Neural progenitor cell (in vitro differentiated cells): ENCODE data around the gene ABTB2. TPM values are rescaled to one million over a fixed set of nuclear protein-coding genes. Genes with fewer than 3 reads are reported as not detected.
A peak's percentile ranks its signal among the peaks of the same experiment; 100 is the strongest.

ENCODE experiments used
- DNase-seq: peaks from one replicate; pipeline ENCODE4 v3.0.0-alpha.2; 2016; ENCODE audit warnings: low spot score
- H2AFZ ChIP-seq: fragments of 200-600 bp; sonication (generic); replicated peaks from 2 replicates; pipeline ENCODE4 v1.6.1; 2016; ENCODE audit warnings: antibody characterized with exemption
- H3F3A ChIP-seq: fragments of 200-600 bp; sonication (generic); 2 replicates; pipeline ENCODE4 v1.6.1; 2016; ENCODE audit warnings: antibody characterized with exemption, low read depth
- H3K27ac ChIP-seq: fragments of 200-600 bp; sonication (generic); 2 replicates; pipeline ENCODE4 v1.5.1; 2016; ENCODE audit warnings: mild to moderate bottlenecking
- H3K27me3 ChIP-seq: fragments of 200-600 bp; sonication (generic); 2 replicates; pipeline ENCODE4 v1.6.1; 2016; ENCODE audit warnings: mild to moderate bottlenecking, moderate library complexity
- H3K36me3 ChIP-seq: fragments of 200-600 bp; sonication (generic); 2 replicates; pipeline ENCODE4 v1.5.1; 2016
- H3K4me1 ChIP-seq: fragments of 200-600 bp; sonication (generic); 2 replicates; pipeline ENCODE4 v1.6.1; 2016; ENCODE audit warnings: mixed run types
- H3K4me2 ChIP-seq: fragments of 200-600 bp; sonication (generic); 2 replicates; pipeline ENCODE4 v1.6.1; 2016
- H3K4me3 ChIP-seq: fragments of 200-600 bp; sonication (generic); 2 replicates; pipeline ENCODE4 v1.5.1; 2016
- H3K79me2 ChIP-seq: fragments of 200-600 bp; sonication (generic); 2 replicates; pipeline ENCODE4 v1.6.1; 2016; ENCODE audit warnings: low read depth
- H3K9ac ChIP-seq: fragments of 200-600 bp; sonication (generic); 2 replicates; pipeline ENCODE4 v1.6.1; 2016
- H3K9me3 ChIP-seq: fragments of 200-600 bp; sonication (generic); 2 replicates; pipeline ENCODE4 v1.5.1; 2016; ENCODE audit warnings: low read depth
- H4K20me1 ChIP-seq: fragments of 200-600 bp; sonication (generic); 2 replicates; pipeline ENCODE4 v1.6.1; 2016; ENCODE audit warnings: low read depth
- H3K27ac Mint-ChIP-seq: 3 replicates; pipeline ENCODE4 v1.8.0; 2021; ENCODE audit warnings: mixed read lengths
- H3K27me3 Mint-ChIP-seq: 2 replicates; pipeline ENCODE4 v1.8.0; 2022; ENCODE audit warnings: low read depth, mild to moderate bottlenecking, inconsistent platforms, moderate library complexity, mixed read lengths; ENCODE audit not compliant: insufficient read depth
- H3K36me3 Mint-ChIP-seq: 3 replicates; pipeline ENCODE4 v1.8.0; 2021; ENCODE audit warnings: mixed read lengths
- H3K4me1 Mint-ChIP-seq: 3 replicates; pipeline ENCODE4 v1.8.0; 2021; ENCODE audit warnings: mixed read lengths
- H3K4me3 Mint-ChIP-seq: 3 replicates; pipeline ENCODE4 v1.8.0; 2021; ENCODE audit warnings: mild to moderate bottlenecking, moderate library complexity, mixed read lengths
- H3K9me3 Mint-ChIP-seq: 3 replicates; pipeline ENCODE4 v1.8.0; 2020; ENCODE audit warnings: mixed read lengths
- EZH2 ChIP-seq: fragments of 200-600 bp; sonication (generic); IDR thresholded peaks from 2 replicates; pipeline ENCODE4 v1.6.1; 2017; ENCODE audit warnings: antibody characterized with exemption, mild to moderate bottlenecking, moderate library complexity
- EZH2phosphoT487 ChIP-seq: fragments of 200-600 bp; sonication (generic); IDR thresholded peaks from 2 replicates; pipeline ENCODE4 v1.6.1; 2017; ENCODE audit warnings: antibody characterized with exemption
- total RNA-seq: library from RNA; depleted of rRNA; stranded (reverse); fragments of >200 nt; gene quantifications from 2 replicates; pipeline ENCODE4 v1.2.3, GENCODE V29; 2015; ENCODE audit warnings: low replicate concordance
- TF ChIP-seq, protein P1 (sequence below): fragments of 200-600 bp; sonication (generic); IDR thresholded peaks from 2 replicates; pipeline ENCODE4 v1.5.1; 2017; ENCODE audit warnings: antibody characterized with exemption, mild to moderate bottlenecking

The ABTB2 gene
- total RNA-seq, 1 donor from 2014 or later, result 0.37 TPM

DNA sequence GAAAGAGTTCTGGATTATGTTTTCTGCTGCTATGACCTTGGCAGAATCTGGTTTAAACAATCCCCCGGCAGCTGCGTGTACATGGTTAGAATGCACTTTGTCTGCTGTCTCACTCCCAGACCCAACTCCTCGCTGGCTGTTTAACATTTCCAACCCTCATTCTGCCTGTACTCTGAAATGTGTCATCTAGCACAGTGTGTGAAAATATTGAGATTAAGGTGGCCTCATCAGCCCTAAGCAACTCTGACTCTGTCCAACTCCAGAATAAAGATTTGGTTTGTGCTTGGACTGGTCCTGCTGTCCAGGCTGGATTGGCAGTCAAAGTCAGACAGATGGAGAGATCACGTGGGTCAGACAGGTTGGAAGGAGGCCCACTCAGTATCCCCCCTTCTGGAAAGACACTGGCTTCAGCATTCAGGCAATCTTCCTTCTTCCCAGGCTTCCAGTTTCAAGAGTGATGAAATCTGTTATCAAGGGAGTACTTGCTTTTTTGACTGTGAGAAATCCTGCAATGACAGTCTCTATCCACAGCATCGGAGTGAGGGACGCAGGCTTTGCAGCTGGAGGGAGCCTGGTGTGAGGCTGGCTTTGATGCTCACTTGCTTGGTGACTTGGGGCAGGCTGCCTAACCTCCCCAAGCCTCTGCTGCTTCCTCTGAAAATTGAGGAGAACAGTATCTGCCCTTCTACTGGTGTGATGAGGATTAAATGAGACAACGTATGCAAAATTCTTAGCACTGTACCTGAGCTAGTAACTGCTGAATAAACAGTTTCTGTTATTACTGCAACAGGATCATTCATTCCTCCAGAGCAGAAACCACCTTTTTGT is 29.8 kb downstream of the ABTB2 start:
- Histone ChIP-seq H3K36me3 (no peaks in the 10 kb centered on the region), H3K9ac (no peak overlapping the region), H3K4me1 (no peaks in the 10 kb centered on the region), H3K27me3 (no peaks in the 10 kb centered on the region), H3K4me3 (no peak overlapping the region), H3K79me2 (no peaks in the 10 kb centered on the region), H3K9me3 (no peaks in the 10 kb centered on the region), H3F3A (no peaks in the 10 kb centered on the region), H3K4me2 (no peak overlapping the region), H3K27ac (no peak overlapping the region), H2AFZ (no peak overlapping the region), H4K20me1 (no peaks in the 10 kb centered on the region)
- Mint-ChIP-seq H3K27ac (no peak overlapping the region), H3K27me3 (peaks cover 4% of the 10 kb centered on the region), H3K4me3 (no peak overlapping the region), H3K9me3 (no peaks in the 10 kb centered on the region), H3K4me1 (peaks cover 15% of the 10 kb centered on the region), H3K36me3 (no peaks in the 10 kb centered on the region)
- no peak for DNase-seq
- TF ChIP-seq EZH2 (no peak), EZH2phosphoT487 (no peak)
- TF ChIP-seq, protein P1, sequence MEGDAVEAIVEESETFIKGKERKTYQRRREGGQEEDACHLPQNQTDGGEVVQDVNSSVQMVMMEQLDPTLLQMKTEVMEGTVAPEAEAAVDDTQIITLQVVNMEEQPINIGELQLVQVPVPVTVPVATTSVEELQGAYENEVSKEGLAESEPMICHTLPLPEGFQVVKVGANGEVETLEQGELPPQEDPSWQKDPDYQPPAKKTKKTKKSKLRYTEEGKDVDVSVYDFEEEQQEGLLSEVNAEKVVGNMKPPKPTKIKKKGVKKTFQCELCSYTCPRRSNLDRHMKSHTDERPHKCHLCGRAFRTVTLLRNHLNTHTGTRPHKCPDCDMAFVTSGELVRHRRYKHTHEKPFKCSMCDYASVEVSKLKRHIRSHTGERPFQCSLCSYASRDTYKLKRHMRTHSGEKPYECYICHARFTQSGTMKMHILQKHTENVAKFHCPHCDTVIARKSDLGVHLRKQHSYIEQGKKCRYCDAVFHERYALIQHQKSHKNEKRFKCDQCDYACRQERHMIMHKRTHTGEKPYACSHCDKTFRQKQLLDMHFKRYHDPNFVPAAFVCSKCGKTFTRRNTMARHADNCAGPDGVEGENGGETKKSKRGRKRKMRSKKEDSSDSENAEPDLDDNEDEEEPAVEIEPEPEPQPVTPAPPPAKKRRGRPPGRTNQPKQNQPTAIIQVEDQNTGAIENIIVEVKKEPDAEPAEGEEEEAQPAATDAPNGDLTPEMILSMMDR, result no peak

- no peaks in the 10 kb centered on the region for H3F3A ChIP-seq
- no peak overlapping the region for H3K4me2 ChIP-seq
- no peaks in the 10 kb centered on the region for H3K4me1 ChIP-seq
- no peaks in the 10 kb centered on the region for H3K79me2 ChIP-seq
- H3K27ac Mint-ChIP-seq, result no peak overlapping the region
- H3K4me3 ChIP-seq, result no peak overlapping the region
- no peak overlapping the region for H3K9ac ChIP-seq
- H3K36me3 Mint-ChIP-seq, result no peaks in the 10 kb centered on the region
- peaks cover 4% of the 10 kb centered on the region for H3K27me3 Mint-ChIP-seq
- H3K9me3 Mint-ChIP-seq, result no peaks in the 10 kb centered on the region
- H2AFZ ChIP-seq, result peak overlapping the region; percentile 6
- no peaks in the 10 kb centered on the region for H3K36me3 ChIP-seq
- H3K27ac ChIP-seq, result no peak overlapping the region
- TF ChIP-seq, protein P1, result no peak
- TF ChIP-seq EZH2, result no peak
- peaks cover 13% of the 10 kb centered on the region for H3K4me1 Mint-ChIP-seq
- no peak for DNase-seq
- H4K20me1 ChIP-seq, result no peaks in the 10 kb centered on the region
- no peaks in the 10 kb centered on the region for H3K27me3 ChIP-seq
- no peak overlapping the region for H3K4me3 Mint-ChIP-seq
- no peaks in the 10 kb centered on the region for H3K9me3 ChIP-seq
Measured at GRCh38 chr11:34324466-34324865, 33.3 kb downstream of the ABTB2 start.

- Mint-ChIP-seq H3K9me3 (no peaks in the 10 kb centered on the region), H3K27me3 (peaks cover 6% of the 10 kb centered on the region), H3K36me3 (no peaks in the 10 kb centered on the region), H3K4me1 (peaks cover 11% of the 10 kb centered on the region), H3K4me3 (no peak overlapping the region), H3K27ac (no peak overlapping the region)
- H4K20me1 ChIP-seq, result no peaks in the 10 kb centered on the region
- TF ChIP-seq EZH2, result no peak
- TF ChIP-seq, protein P1, result no peak
- no peak for TF ChIP-seq EZH2phosphoT487
- H3K36me3 ChIP-seq, result no peaks in the 10 kb centered on the region
- H3K79me2 ChIP-seq, result no peaks in the 10 kb centered on the region
- H2AFZ ChIP-seq, result no peak overlapping the region
- no peaks in the 10 kb centered on the region for H3K9me3 ChIP-seq
- no peaks in the 10 kb centered on the region for H3F3A ChIP-seq
- no peak for DNase-seq
- H3K4me2 ChIP-seq, result no peak overlapping the region
- H3K4me3 ChIP-seq, result no peak overlapping the region
- no peaks in the 10 kb centered on the region for H3K4me1 ChIP-seq
- H3K27me3 ChIP-seq, result no peaks in the 10 kb centered on the region
- H3K27ac ChIP-seq, result no peak overlapping the region
- H3K9ac ChIP-seq, result no peak overlapping the region
Measured at GRCh38 chr11:34323601-34324000, 34.2 kb downstream of the ABTB2 start.
